Memory B cell (primary cell): ENCODE results near the gene BRIP1.

ENCODE experiments used
- ATAC-seq: fragments of 150-1000 bp; cut with Tn5 transposase; 2 replicates; pipeline ENCODE4 v1.10.0; 2021; ENCODE audit warnings: low read depth, mild to moderate bottlenecking, moderate library complexity
- DNase-seq, 2 donors: peaks; one replicate each; pipeline ENCODE4 v3.0.0; 2022; ENCODE audit warnings: low spot score in 2 of 2
- H3K27ac Mint-ChIP-seq: one replicate; pipeline ENCODE4 v1.8.0; 2022; ENCODE audit warnings: mild to moderate bottlenecking, moderate library complexity, mixed read lengths
- H3K27me3 Mint-ChIP-seq: one replicate; pipeline ENCODE4 v1.8.0; 2022; ENCODE audit warnings: mixed read lengths
- H3K36me3 Mint-ChIP-seq: one replicate; pipeline ENCODE4 v1.8.0; 2022; ENCODE audit warnings: mild to moderate bottlenecking, mixed read lengths
- H3K4me1 Mint-ChIP-seq: one replicate; pipeline ENCODE4 v1.8.0; 2022; ENCODE audit warnings: mixed read lengths
- H3K4me3 Mint-ChIP-seq: one replicate; pipeline ENCODE4 v1.8.0; 2022; ENCODE audit warnings: mild to moderate bottlenecking, moderate library complexity, mixed read lengths
- H3K9me3 Mint-ChIP-seq: one replicate; pipeline ENCODE4 v1.8.0; 2022; ENCODE audit warnings: mixed read lengths

BRIP1 gene

GRCh38 chr17:61813211-61813610 lies 50.1 kb downstream of the BRIP1 start:
- ATAC-seq (no peak), DNase-seq (no peak)
- H3K27me3 Mint-ChIP-seq = no peaks in the 10 kb centered on the region
- peaks cover 9% of the 10 kb centered on the region for H3K4me1 Mint-ChIP-seq
- H3K27ac Mint-ChIP-seq = peak overlapping the region; percentile 5
- H3K4me3 Mint-ChIP-seq = no peak overlapping the region
- peaks cover 1% of the 10 kb centered on the region for H3K9me3 Mint-ChIP-seq
- no peaks in the 10 kb centered on the region for H3K36me3 Mint-ChIP-seq

- Mint-ChIP-seq H3K4me1 (peaks cover 9% of the 10 kb centered on the region), H3K27me3 (no peaks in the 10 kb centered on the region), H3K36me3 (no peaks in the 10 kb centered on the region), H3K4me3 (no peak overlapping the region), H3K27ac (peak overlapping the region; percentile 5), H3K9me3 (peaks cover 1% of the 10 kb centered on the region)
- ATAC-seq (no peak), DNase-seq (no peak)
Measured at GRCh38 chr17:61812747-61813146, 50.6 kb downstream of the BRIP1 start.

GRCh38 chr17:61809816-61810392 lies 53.4 kb downstream of the BRIP1 start:
- ATAC-seq (no peak), DNase-seq (no peak)
- H3K36me3 Mint-ChIP-seq = no peaks in the 10 kb centered on the region
- peaks cover 5% of the 10 kb centered on the region for H3K4me1 Mint-ChIP-seq
- H3K9me3 Mint-ChIP-seq = peaks cover 1% of the 10 kb centered on the region
- no peaks in the 10 kb centered on the region for H3K27me3 Mint-ChIP-seq
- H3K4me3 Mint-ChIP-seq = no peak overlapping the region
- no peak overlapping the region for H3K27ac Mint-ChIP-seq

GRCh38 chr17:61808442-61808841 lies 54.9 kb downstream of the BRIP1 start:
- Mint-ChIP-seq H3K27ac (no peak overlapping the region), H3K4me3 (no peak overlapping the region), H3K9me3 (peaks cover 1% of the 10 kb centered on the region), H3K4me1 (peaks cover 5% of the 10 kb centered on the region), H3K27me3 (no peaks in the 10 kb centered on the region), H3K36me3 (no peaks in the 10 kb centered on the region)
- DNase-seq (no peak), ATAC-seq (no peak)

- peaks cover 3% of the 10 kb centered on the region for H3K4me1 Mint-ChIP-seq
- DNase-seq (no peak), ATAC-seq (no peak)
- H3K4me3 Mint-ChIP-seq = no peak overlapping the region
- no peaks in the 10 kb centered on the region for H3K27me3 Mint-ChIP-seq
- no peaks in the 10 kb centered on the region for H3K9me3 Mint-ChIP-seq
- no peak overlapping the region for H3K27ac Mint-ChIP-seq
- no peaks in the 10 kb centered on the region for H3K36me3 Mint-ChIP-seq
Measured at GRCh38 chr17:61806936-61807335, 56.4 kb downstream of the BRIP1 start.

GRCh38 chr17:61806081-61806828 lies 57.1 kb downstream of the BRIP1 start:
- peaks cover 3% of the 10 kb centered on the region for H3K4me1 Mint-ChIP-seq
- no peak overlapping the region for H3K27ac Mint-ChIP-seq
- ATAC-seq = peak; percentile 52
- H3K36me3 Mint-ChIP-seq = no peaks in the 10 kb centered on the region
- H3K4me3 Mint-ChIP-seq = no peak overlapping the region
- H3K9me3 Mint-ChIP-seq = no peaks in the 10 kb centered on the region
- no peak for DNase-seq
- H3K27me3 Mint-ChIP-seq = no peaks in the 10 kb centered on the region

- no peak for ATAC-seq
- no peaks in the 10 kb centered on the region for H3K27me3 Mint-ChIP-seq
- H3K4me1 Mint-ChIP-seq = peaks cover 3% of the 10 kb centered on the region
- DNase-seq = no peak
- no peak overlapping the region for H3K27ac Mint-ChIP-seq
- H3K4me3 Mint-ChIP-seq = no peak overlapping the region
- no peaks in the 10 kb centered on the region for H3K36me3 Mint-ChIP-seq
- no peaks in the 10 kb centered on the region for H3K9me3 Mint-ChIP-seq
Measured at GRCh38 chr17:61805399-61805798, 57.9 kb downstream of the BRIP1 start.

GRCh38 chr17:61803796-61804195 lies 59.5 kb downstream of the BRIP1 start:
- Mint-ChIP-seq H3K4me1 (peaks cover 7% of the 10 kb centered on the region), H3K4me3 (no peak overlapping the region), H3K27ac (no peak overlapping the region), H3K9me3 (no peaks in the 10 kb centered on the region), H3K27me3 (no peaks in the 10 kb centered on the region), H3K36me3 (no peaks in the 10 kb centered on the region)
- no peak for ATAC-seq
- no peak for DNase-seq

- Mint-ChIP-seq H3K4me1 (peaks cover 7% of the 10 kb centered on the region), H3K27me3 (no peaks in the 10 kb centered on the region), H3K27ac (no peak overlapping the region), H3K36me3 (no peaks in the 10 kb centered on the region), H3K9me3 (no peaks in the 10 kb centered on the region), H3K4me3 (no peak overlapping the region)
- no peak for DNase-seq
- ATAC-seq = no peak
Measured at GRCh38 chr17:61803216-61803615, 60.1 kb downstream of the BRIP1 start.

- DNase-seq (no peak), ATAC-seq (no peak)
- H3K9me3 Mint-ChIP-seq = no peaks in the 10 kb centered on the region
- peaks cover 1% of the 10 kb centered on the region for H3K36me3 Mint-ChIP-seq
- H3K4me3 Mint-ChIP-seq = no peak overlapping the region
- H3K27ac Mint-ChIP-seq = peak overlapping the region; percentile 4
- no peaks in the 10 kb centered on the region for H3K27me3 Mint-ChIP-seq
- H3K4me1 Mint-ChIP-seq = peaks cover 4% of the 10 kb centered on the region
Measured at GRCh38 chr17:61799812-61800484, 63.4 kb downstream of the BRIP1 start.

- no peak for DNase-seq
- H3K27ac Mint-ChIP-seq = no peak overlapping the region
- peaks cover 4% of the 10 kb centered on the region for H3K4me1 Mint-ChIP-seq
- H3K4me3 Mint-ChIP-seq = no peak overlapping the region
- no peaks in the 10 kb centered on the region for H3K27me3 Mint-ChIP-seq
- peaks cover 1% of the 10 kb centered on the region for H3K36me3 Mint-ChIP-seq
- ATAC-seq = no peak
- no peaks in the 10 kb centered on the region for H3K9me3 Mint-ChIP-seq
Measured at GRCh38 chr17:61797283-61797682, 66.0 kb downstream of the BRIP1 start.

- Mint-ChIP-seq H3K4me3 (no peak overlapping the region), H3K36me3 (peaks cover 1% of the 10 kb centered on the region), H3K27ac (no peak overlapping the region), H3K4me1 (peaks cover 4% of the 10 kb centered on the region), H3K27me3 (no peaks in the 10 kb centered on the region), H3K9me3 (no peaks in the 10 kb centered on the region)
- ATAC-seq (no peak), DNase-seq (no peak)
Measured at GRCh38 chr17:61795546-61795945, 67.8 kb downstream of the BRIP1 start.

- DNase-seq = no peak
- H3K36me3 Mint-ChIP-seq = peaks cover 1% of the 10 kb centered on the region
- H3K27me3 Mint-ChIP-seq = no peaks in the 10 kb centered on the region
Measured at GRCh38 chr17:61794792-61795191, 68.5 kb downstream of the BRIP1 start.

GRCh38 chr17:61794242-61794641 lies 69.1 kb downstream of the BRIP1 start:
- no peak for DNase-seq
- Mint-ChIP-seq H3K27ac (no peak overlapping the region), H3K27me3 (no peaks in the 10 kb centered on the region), H3K4me3 (no peak overlapping the region), H3K4me1 (no peaks in the 10 kb centered on the region), H3K9me3 (no peaks in the 10 kb centered on the region), H3K36me3 (peaks cover 1% of the 10 kb centered on the region)
- no peak for ATAC-seq

More at GRCh38 chr17:61794792-61795191, 68.5 kb downstream of the BRIP1 start:
- H3K4me3 Mint-ChIP-seq = no peak overlapping the region
- no peak for ATAC-seq
- H3K27ac Mint-ChIP-seq = no peak overlapping the region
- no peaks in the 10 kb centered on the region for H3K4me1 Mint-ChIP-seq
- no peaks in the 10 kb centered on the region for H3K9me3 Mint-ChIP-seq
